Activated naive CD8-positive, alpha-beta T cell treated with anti-CD3 and anti-CD28 coated beads, Interleukin-2, amount 10 ng/mL, durations not matched to agents 7 days and 5 days (primary cell): Measurements from ENCODE around the gene FLRT3. TPM values are rescaled to one million over a fixed set of nuclear protein-coding genes. Genes with fewer than 3 reads are reported as not detected.

ENCODE experiments used
- ATAC-seq: fragments of 150-1000 bp; cut with Tn5 transposase; one replicate; pipeline ENCODE4 v1.10.0; 2021; ENCODE audit warnings: low read depth, moderate library complexity
- POLR2A ChIA-PET: fragments of 350-600 bp; sonication (Branson Sonifier 250); formaldehyde crosslinking; loops from one replicate; lab custom pipeline; 2021; ENCODE audit warnings: antibody characterized with exemption; lab: Charles Lee
- DNase-seq: peaks from one replicate; pipeline ENCODE4 v3.0.0; 2021
- H3K27ac Mint-ChIP-seq: one replicate; pipeline ENCODE4 v1.8.0; 2022; ENCODE audit warnings: mild to moderate bottlenecking, mixed read lengths
- H3K27me3 Mint-ChIP-seq: one replicate; pipeline ENCODE4 v1.8.0; 2022; ENCODE audit warnings: mild to moderate bottlenecking, moderate library complexity, mixed read lengths
- H3K36me3 Mint-ChIP-seq: one replicate; pipeline ENCODE4 v1.8.0; 2021; ENCODE audit warnings: mild to moderate bottlenecking, mixed read lengths
- H3K4me1 Mint-ChIP-seq: one replicate; pipeline ENCODE4 v1.8.0; 2021; ENCODE audit warnings: mixed read lengths
- H3K4me3 Mint-ChIP-seq: one replicate; pipeline ENCODE4 v1.8.0; 2022; ENCODE audit warnings: mild to moderate bottlenecking, moderate library complexity, mixed read lengths
- H3K9me3 Mint-ChIP-seq: one replicate; pipeline ENCODE4 v1.8.0; 2021; ENCODE audit warnings: mixed read lengths
- total RNA-seq, 2 experiments: library from RNA; stranded (reverse); gene quantifications; one replicate each; pipeline ENCODE4 v1.2.3, GENCODE V29; 2021

FLRT3 gene
- not detected for total RNA-seq

DNA sequence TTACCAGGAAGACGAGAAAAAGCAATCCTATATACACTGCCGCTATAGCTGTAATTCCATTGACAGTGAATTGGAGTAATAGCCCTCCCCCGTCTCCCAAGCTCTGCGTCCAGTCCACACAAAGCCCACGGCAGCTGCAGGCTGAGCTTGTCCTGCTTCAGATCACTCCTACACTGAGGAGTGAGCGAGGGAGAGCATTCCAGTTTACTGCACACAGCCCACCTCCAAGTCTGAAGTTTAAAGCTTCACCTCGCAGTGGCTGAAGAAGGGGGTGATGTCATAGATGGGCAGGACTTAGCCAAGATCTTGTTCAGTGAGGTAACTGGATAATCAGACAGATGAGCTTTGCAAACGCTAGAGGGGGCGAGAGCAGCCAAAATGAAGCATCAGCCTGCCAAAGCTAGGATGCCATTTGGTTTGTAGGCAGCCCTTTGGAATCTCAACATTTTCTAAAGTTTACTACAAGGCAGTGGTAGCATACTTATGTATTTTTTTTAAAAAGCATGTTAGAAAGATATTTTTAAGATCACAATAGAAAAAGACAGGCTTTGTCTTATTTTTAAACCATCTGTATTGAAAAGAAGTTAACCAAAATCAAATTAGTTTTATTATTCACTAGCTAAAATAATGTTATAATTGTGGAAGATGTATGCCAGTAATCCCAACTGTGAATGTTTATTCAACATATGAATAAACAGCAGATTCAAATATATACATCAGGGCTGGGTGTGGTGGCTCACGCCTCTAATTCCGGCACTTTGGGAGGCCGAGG, at the start of gene FLRT3:
FLRT3 (minus strand) TSS at position 213 of the 772 bp plus-strand sequence. CDS start 10,106 bp downstream, outside the sequence.
- ATAC-seq = no peak
- Mint-ChIP-seq H3K9me3 (peaks cover 2% of the 10 kb centered on the region), H3K4me3 (no peak within 1 kb of the TSS), H3K27me3 (no peaks in the 10 kb centered on the region), H3K4me1 (no peaks in the 10 kb centered on the region), H3K27ac (no peak within 1 kb of the TSS), H3K36me3 (no peaks in the 10 kb centered on the region)
- DNase-seq = no peak
- POLR2A ChIA-PET = no interaction called here

DNA sequence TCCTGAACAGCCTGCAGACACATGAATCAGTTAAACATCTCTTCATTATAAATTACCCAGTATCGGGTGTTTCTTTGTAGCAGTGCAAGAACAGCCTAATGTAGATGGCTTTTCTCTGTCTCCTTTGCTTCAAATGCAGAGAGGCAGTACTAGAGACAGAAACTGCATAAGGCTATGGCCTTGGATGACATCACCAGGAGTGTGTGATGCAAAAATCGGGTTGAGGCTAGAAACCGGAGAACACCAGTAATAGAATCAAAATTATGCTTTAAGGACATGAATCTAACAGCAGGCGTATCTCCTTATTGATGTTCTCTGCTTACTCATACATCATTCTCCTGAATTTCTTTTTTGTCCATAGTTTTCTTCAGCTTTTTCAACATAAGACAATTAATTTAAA, 49.3 kb upstream of the FLRT3 start:
- H3K4me3 Mint-ChIP-seq = no peak overlapping the region
- POLR2A ChIA-PET = no interaction called here
- peaks cover 3% of the 10 kb centered on the region for H3K9me3 Mint-ChIP-seq
- no peak overlapping the region for H3K27ac Mint-ChIP-seq
- H3K27me3 Mint-ChIP-seq = no peaks in the 10 kb centered on the region
- no peak for ATAC-seq
- H3K36me3 Mint-ChIP-seq = no peaks in the 10 kb centered on the region
- H3K4me1 Mint-ChIP-seq = no peaks in the 10 kb centered on the region
- DNase-seq = no peak

DNA sequence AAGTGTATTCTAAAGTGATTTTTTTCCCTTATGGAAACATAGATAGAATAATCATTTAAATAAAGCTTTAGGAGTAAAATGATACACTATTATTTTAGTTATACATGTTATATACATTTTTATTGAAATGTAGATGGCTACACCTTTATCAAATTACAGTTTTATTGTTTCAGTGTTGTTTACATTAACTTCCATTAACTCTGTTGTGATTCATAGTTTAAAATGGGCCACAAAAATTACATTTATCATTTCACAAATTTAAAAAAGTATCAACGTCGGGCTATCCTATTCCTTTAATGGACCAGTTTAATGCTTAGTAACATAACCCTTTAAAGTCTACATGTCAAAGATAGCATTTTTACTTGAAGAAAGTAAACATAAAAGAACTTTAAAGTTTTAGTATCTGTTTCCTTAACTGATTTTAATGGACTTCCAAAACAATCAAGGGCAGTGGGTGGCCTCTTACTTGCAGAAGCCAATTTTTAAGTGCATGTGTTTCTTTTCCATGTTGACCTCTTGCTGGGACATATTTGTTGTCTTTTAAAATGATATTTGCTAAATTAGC, 47.8 kb upstream of the FLRT3 start:
- Mint-ChIP-seq H3K4me1 (no peaks in the 10 kb centered on the region), H3K36me3 (no peaks in the 10 kb centered on the region), H3K4me3 (no peak overlapping the region), H3K9me3 (peaks cover 5% of the 10 kb centered on the region), H3K27ac (no peak overlapping the region), H3K27me3 (no peaks in the 10 kb centered on the region)
- DNase-seq = no peak
- no peak for ATAC-seq
- POLR2A ChIA-PET = no interaction called here

- H3K36me3 Mint-ChIP-seq = no peaks in the 10 kb centered on the region
These were observed 47.2 kb upstream of the FLRT3 start for GRCh38 chr20:14384416-14385175.

DNA sequence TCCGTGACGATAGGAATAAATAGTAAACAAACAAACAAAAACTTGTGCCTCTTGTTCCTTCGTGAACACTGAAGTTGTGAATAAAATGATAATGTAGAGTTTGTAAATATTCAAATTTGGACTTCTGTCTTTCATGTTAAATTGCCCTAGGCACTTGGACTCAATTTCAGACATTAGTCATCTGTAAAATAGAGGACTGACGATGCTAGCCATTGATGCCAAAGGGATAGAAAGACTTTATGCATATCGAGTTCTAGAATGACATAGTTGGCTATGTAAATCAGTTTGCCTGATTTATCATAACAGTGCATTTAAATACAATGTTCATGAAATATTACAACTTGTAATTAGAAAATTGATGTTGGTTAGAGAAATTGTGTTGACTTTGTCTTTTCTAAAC, 45.9 kb upstream of the FLRT3 start:
- DNase-seq = no peak
- no peaks in the 10 kb centered on the region for H3K4me1 Mint-ChIP-seq
- H3K27ac Mint-ChIP-seq = no peak overlapping the region
- peaks cover 4% of the 10 kb centered on the region for H3K9me3 Mint-ChIP-seq
- no peak for ATAC-seq
- no peak overlapping the region for H3K4me3 Mint-ChIP-seq
- POLR2A ChIA-PET = no interaction called here
- no peaks in the 10 kb centered on the region for H3K36me3 Mint-ChIP-seq
- H3K27me3 Mint-ChIP-seq = no peaks in the 10 kb centered on the region

More at GRCh38 chr20:14384416-14385175, 47.2 kb upstream of the FLRT3 start:
- DNase-seq (no peak), ATAC-seq (no peak)
- no peaks in the 10 kb centered on the region for H3K27me3 Mint-ChIP-seq
- POLR2A ChIA-PET = no interaction called here
- peaks cover 5% of the 10 kb centered on the region for H3K9me3 Mint-ChIP-seq
- no peak overlapping the region for H3K4me3 Mint-ChIP-seq
- no peak overlapping the region for H3K27ac Mint-ChIP-seq
- H3K4me1 Mint-ChIP-seq = no peaks in the 10 kb centered on the region

GRCh38 chr20:14378326-14378725, 40.9 kb upstream of the FLRT3 start:
- DNase-seq = no peak
- Mint-ChIP-seq H3K27me3 (no peaks in the 10 kb centered on the region), H3K4me1 (no peaks in the 10 kb centered on the region), H3K9me3 (peaks cover 3% of the 10 kb centered on the region), H3K27ac (no peak overlapping the region), H3K4me3 (no peak overlapping the region), H3K36me3 (no peaks in the 10 kb centered on the region)
- ATAC-seq = no peak
- POLR2A ChIA-PET = no interaction called here

DNA sequence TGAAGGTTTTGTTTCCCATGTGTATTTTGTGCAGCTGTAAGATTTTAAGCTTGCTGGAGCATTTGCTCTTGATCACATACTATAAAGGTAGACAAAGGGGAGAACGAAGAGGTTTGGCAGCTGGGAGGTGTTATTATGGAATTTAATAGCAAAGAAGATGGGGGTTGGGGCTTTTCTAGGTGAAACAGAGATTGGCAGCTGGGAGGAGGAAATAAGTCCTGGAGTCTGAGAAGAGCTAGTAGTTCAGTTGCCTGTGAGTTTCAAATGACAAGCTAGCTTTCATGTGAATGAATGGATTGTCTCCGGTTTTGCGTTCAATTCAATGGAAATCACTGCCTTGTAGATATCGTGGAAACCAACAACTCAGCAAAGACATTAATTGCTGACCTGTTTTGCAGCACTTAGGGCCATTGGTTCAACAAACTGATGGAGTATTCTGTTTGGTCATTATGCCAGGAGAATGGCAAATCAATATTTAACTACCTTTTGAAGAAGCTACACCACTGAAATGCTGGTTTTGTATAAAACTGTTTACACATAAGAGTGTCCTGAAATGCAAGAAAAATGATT, 38.1 kb upstream of the FLRT3 start:
- Mint-ChIP-seq H3K27ac (no peak overlapping the region), H3K4me3 (no peak overlapping the region), H3K9me3 (peaks cover 1% of the 10 kb centered on the region), H3K4me1 (no peaks in the 10 kb centered on the region), H3K36me3 (no peaks in the 10 kb centered on the region), H3K27me3 (no peaks in the 10 kb centered on the region)
- ATAC-seq (no peak), DNase-seq (no peak)
- POLR2A ChIA-PET = no interaction called here

- Mint-ChIP-seq H3K36me3 (no peaks in the 10 kb centered on the region), H3K9me3 (no peaks in the 10 kb centered on the region), H3K4me3 (no peak overlapping the region), H3K4me1 (no peaks in the 10 kb centered on the region), H3K27ac (no peak overlapping the region), H3K27me3 (no peaks in the 10 kb centered on the region)
- DNase-seq = no peak
- POLR2A ChIA-PET = no interaction called here
- no peak for ATAC-seq
These were observed 36.8 kb upstream of the FLRT3 start for GRCh38 chr20:14374196-14374595.

DNA sequence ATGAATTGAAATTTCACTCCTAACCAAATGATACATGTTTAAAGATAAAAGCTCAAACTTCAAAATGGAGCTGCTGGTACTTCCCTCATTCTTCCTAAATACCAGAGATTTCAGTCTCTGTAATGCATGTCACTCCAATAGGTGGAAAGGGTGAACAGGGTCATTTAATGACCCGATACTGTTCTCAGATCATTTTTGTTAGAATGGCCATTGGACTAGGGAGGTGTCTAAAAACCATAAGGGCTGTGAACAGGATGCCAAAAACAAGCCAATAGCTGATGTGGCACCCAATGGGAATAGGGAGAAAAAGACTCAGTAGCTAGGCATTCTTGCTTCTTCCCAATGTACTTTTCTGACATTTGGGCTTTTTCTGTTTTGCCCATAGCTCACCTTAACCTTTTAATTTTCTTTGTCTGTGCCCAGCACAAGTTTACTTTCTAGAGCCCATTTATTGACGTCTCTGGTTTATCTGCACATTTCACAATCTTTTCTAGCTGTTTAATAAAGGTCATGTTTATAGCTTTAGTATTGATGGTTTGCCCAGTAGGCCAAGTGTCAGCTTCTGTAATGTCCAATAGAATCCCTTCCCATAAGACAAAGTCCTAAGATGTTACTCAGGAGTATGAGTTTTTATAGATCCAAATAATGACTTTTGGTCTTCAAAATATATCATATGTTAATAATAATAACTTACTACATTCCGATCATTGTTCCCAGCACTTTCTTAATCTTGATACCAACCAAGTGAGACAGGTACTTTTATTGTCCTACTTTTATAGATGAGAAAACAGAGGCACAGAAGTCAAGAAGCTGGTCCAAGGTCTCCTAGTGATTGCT, 24.3 kb upstream of the FLRT3 start:
- H3K27ac Mint-ChIP-seq = no peak overlapping the region
- no peaks in the 10 kb centered on the region for H3K36me3 Mint-ChIP-seq
- no peak overlapping the region for H3K4me3 Mint-ChIP-seq
- H3K27me3 Mint-ChIP-seq = no peaks in the 10 kb centered on the region
- no peak for ATAC-seq
- peaks cover 4% of the 10 kb centered on the region for H3K9me3 Mint-ChIP-seq
- H3K4me1 Mint-ChIP-seq = no peaks in the 10 kb centered on the region
- POLR2A ChIA-PET = no interaction called here
- DNase-seq = no peak

- Mint-ChIP-seq H3K27me3 (no peaks in the 10 kb centered on the region), H3K27ac (no peak overlapping the region), H3K4me3 (no peak overlapping the region), H3K9me3 (peaks cover 4% of the 10 kb centered on the region), H3K36me3 (no peaks in the 10 kb centered on the region), H3K4me1 (no peaks in the 10 kb centered on the region)
- POLR2A ChIA-PET = no interaction called here
- DNase-seq = no peak
- no peak for ATAC-seq
These were observed 23.0 kb upstream of the FLRT3 start for GRCh38 chr20:14360416-14360815.

DNA sequence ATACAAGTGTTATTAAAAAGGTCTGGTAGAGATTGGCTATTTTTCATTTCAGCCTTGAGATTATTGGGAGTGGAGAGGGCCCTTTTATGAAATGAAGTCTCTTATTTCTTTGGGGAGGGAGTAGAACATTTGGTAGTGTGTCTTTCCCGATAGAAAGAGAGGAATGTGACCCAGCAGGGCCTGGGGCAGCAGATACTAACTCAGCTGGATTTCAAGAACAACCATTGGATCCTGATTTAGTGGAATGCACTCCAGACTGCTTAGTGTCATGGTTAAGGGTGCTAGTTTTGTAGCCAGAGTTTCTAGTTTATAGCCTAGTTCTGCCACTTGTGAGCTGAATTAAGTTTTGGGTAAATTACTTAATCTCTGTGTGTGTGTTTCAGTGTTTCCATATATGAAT, 18.4 kb upstream of the FLRT3 start:
- ATAC-seq (no peak), DNase-seq (no peak)
- Mint-ChIP-seq H3K27me3 (no peaks in the 10 kb centered on the region), H3K4me3 (no peak overlapping the region), H3K27ac (no peak overlapping the region), H3K4me1 (no peaks in the 10 kb centered on the region), H3K36me3 (no peaks in the 10 kb centered on the region), H3K9me3 (peaks cover 6% of the 10 kb centered on the region)
- POLR2A ChIA-PET = no interaction called here

DNA sequence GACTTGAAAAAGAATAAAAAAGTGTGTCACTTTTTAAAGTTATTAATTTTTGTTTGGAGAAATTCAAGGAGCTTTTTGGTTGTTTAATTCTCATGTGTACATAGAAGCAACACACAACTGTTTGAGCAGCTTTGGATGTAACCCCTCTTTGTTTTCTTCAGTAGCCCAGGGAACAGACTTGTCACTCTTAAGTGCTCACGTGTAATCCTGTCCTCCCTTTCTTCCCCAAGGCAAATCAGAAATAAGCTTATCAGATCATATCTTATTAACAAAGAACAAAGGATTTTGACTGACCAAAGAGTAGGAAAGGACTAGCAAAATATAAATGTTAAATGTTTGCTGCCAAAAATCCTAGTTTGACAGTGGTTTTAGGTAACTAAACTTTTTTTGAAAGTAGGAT, 7.3 kb upstream of the FLRT3 start:
- DNase-seq (no peak), ATAC-seq (no peak)
- Mint-ChIP-seq H3K27ac (no peak overlapping the region), H3K4me1 (no peaks in the 10 kb centered on the region), H3K36me3 (no peaks in the 10 kb centered on the region), H3K27me3 (no peaks in the 10 kb centered on the region), H3K4me3 (no peak overlapping the region), H3K9me3 (peaks cover 4% of the 10 kb centered on the region)
- POLR2A ChIA-PET = no interaction called here
